Lung (tissue), 12 donors: ENCODE data around the gene ST3GAL6. TPM values are rescaled to one million over a fixed set of nuclear protein-coding genes. Genes with fewer than 3 reads are reported as not detected.

ENCODE experiments used
- ATAC-seq: fragments of 200-7000 bp; cut with Tn5 transposase; one replicate; pipeline ENCODE4 v1.9.1; 2020; ENCODE audit warnings: moderate number of reproducible peaks; ENCODE audit not compliant: insufficient read depth, low FRiP score
- DNase-seq, 3 donors: peaks; one replicate each; pipeline ENCODE4 v3.0.0-alpha.2; 2013 to 2017
- H3K27ac ChIP-seq, 2 donors: one replicate each; pipeline ENCODE4 v1.5.1; 2013; ENCODE audit warnings: mild to moderate bottlenecking in 2 of 2, moderate library complexity in 2 of 2, control low read depth in 1 of 2, inconsistent platforms in 1 of 2, low read depth in 1 of 2, low read length in 1 of 2
- H3K27me3 ChIP-seq, 3 donors: one replicate each; pipeline ENCODE4 v1.5.1; 2013; ENCODE audit warnings: low read length in 2 of 3; ENCODE audit not compliant: control insufficient read depth in 3 of 3, insufficient read depth in 3 of 3
- H3K36me3 ChIP-seq, 4 donors: one replicate each; pipeline ENCODE4 v1.5.1; 2013; ENCODE audit warnings: low read length in 4 of 4, mild to moderate bottlenecking in 1 of 4, moderate library complexity in 1 of 4; ENCODE audit not compliant: control insufficient read depth in 4 of 4, insufficient read depth in 4 of 4
- H3K4me1 ChIP-seq, 5 donors: one replicate each; pipeline ENCODE4 v1.5.1; 2013; ENCODE audit warnings: low read length in 5 of 5, mild to moderate bottlenecking in 2 of 5, moderate library complexity in 1 of 5; ENCODE audit not compliant: control insufficient read depth in 5 of 5, insufficient read depth in 5 of 5
- H3K4me3 ChIP-seq: one replicate; pipeline ENCODE4 v1.5.1; 2013; ENCODE audit warnings: mild to moderate bottlenecking, control low read depth, moderate library complexity
- H3K9ac ChIP-seq, 2 donors: one replicate each; pipeline ENCODE4 v1.5.1; 2013; ENCODE audit warnings: low read length in 2 of 2, control low read depth in 1 of 2; ENCODE audit not compliant: insufficient read depth in 1 of 2
- H3K9me3 ChIP-seq, 4 donors: one replicate each; pipeline ENCODE4 v1.5.1; 2013; ENCODE audit warnings: low read length in 3 of 4, mild to moderate bottlenecking in 1 of 4, moderate library complexity in 1 of 4; ENCODE audit not compliant: control insufficient read depth in 4 of 4, insufficient read depth in 3 of 4
- WGBS, 2 donors: extraction: QIAGEN DNeasy Blood & Tissue Kit; methylation state at CpG; one replicate each; pipeline ENCODE4 v1.1.7; 2013; 5-methylcytosine and 5-hydroxymethylcytosine counted together
- polyA plus RNA-seq, 2 donors: library from polyadenylated mRNA; stranded (reverse); fragments of 200-250 nt; gene quantifications; one replicate each; pipeline ENCODE4 v1.2.1, GENCODE V29; 2013
- total RNA-seq, 2 donors: library from RNA; depleted of rRNA in 1 of 2; stranded (reverse); fragments of >200 nt in 1 of 2; gene quantifications; one replicate each; pipeline ENCODE4 v1.2.1, GENCODE V29; 2014 to 2021
- TF ChIP-seq, protein P1 (sequence below): IDR thresholded peaks from 2 replicates; pipeline ENCODE4 v1.5.1; 2012; ENCODE audit warnings: mild to moderate bottlenecking; ENCODE audit errors: control extremely low read depth, extremely low read depth
- donor health status: control.
- donor health status: control.
- donor health status: Bipolar disorder and iron deficiency.
- donor health status: healthy.
- donor health status: DM: yes; HTN: yes; CAD: no.

The ST3GAL6 gene
- total and polyA plus RNA-seq, 4 donors, result 13.6 to 22.9 (median 20.1) TPM

DNA sequence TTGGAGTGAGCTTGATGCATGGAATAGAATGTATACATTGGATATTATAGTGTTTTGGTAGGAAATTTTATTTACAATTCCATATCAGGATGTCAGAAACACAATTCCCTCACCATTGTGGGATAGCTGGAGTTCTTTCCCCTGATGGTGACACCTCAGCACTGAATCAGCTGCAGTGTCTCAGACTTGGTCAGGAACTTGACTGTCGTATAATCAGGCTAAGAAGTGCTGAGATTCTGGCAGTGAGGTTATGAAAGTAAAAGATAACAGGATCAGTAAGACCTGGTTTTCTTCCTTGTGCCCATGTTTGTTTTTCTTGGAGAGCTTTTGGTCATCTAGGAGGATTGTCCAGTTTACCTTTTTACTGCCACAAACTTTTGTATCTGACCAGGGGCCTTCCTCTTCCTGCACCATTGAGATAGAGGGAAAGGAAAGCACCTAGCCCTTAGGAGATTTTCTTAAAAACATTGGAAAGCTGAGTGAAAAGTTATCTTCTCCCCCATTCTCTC, 27.3 kb upstream of the ST3GAL6 start:
- no peaks in the 10 kb centered on the region for H3K36me3 ChIP-seq
- ATAC-seq (no peak), DNase-seq (no peak)
- H3K4me1 ChIP-seq, result peaks cover 0 to 19% (median 2%) of the 10 kb centered on the region in 5 donors
- H3K4me3 ChIP-seq, result no peak overlapping the region
- H3K27me3 ChIP-seq, result peaks cover 0 to 2% (median 0%) of the 10 kb centered on the region in 3 donors
- TF ChIP-seq, protein P1, sequence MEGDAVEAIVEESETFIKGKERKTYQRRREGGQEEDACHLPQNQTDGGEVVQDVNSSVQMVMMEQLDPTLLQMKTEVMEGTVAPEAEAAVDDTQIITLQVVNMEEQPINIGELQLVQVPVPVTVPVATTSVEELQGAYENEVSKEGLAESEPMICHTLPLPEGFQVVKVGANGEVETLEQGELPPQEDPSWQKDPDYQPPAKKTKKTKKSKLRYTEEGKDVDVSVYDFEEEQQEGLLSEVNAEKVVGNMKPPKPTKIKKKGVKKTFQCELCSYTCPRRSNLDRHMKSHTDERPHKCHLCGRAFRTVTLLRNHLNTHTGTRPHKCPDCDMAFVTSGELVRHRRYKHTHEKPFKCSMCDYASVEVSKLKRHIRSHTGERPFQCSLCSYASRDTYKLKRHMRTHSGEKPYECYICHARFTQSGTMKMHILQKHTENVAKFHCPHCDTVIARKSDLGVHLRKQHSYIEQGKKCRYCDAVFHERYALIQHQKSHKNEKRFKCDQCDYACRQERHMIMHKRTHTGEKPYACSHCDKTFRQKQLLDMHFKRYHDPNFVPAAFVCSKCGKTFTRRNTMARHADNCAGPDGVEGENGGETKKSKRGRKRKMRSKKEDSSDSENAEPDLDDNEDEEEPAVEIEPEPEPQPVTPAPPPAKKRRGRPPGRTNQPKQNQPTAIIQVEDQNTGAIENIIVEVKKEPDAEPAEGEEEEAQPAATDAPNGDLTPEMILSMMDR, result no peak
- no peaks in the 10 kb centered on the region for H3K9me3 ChIP-seq
- peak overlapping the region in 1 of 2 donors; percentile 66 for H3K27ac ChIP-seq
- 74 to 83% methylated on average over 1 of the region's 1 CpG for WGBS, 2 donors
- H3K9ac ChIP-seq, result no peak overlapping the region

DNA sequence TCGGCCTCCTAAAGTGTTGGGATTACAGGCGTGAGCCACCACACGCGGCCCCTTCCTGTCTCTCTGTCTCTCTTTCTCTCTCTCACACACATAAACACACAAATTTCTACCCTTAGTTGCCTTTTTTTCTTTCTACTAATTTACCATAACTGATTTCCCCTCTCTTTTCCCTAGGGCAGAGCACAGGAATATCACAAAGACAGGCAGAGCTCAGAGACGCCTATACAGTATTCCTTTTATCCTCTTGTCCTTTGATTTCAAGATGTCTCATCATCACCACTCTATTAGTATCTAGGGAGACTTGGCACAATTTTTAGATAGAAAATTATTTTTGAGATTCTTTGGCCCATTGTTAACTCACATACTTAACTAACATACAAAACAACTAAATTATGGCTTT, 25.8 kb upstream of the ST3GAL6 start:
- H3K4me3 ChIP-seq, result no peak overlapping the region
- ATAC-seq (no peak), DNase-seq (no peak)
- H3K4me1 ChIP-seq, result peaks cover 0 to 18% (median 8%) of the 10 kb centered on the region in 5 donors
- H3K36me3 ChIP-seq, result no peaks in the 10 kb centered on the region
- TF ChIP-seq, protein P1, result no peak
- peak overlapping the region in 1 of 2 donors; percentile 1 for H3K27ac ChIP-seq
- H3K9ac ChIP-seq, result no peak overlapping the region
- WGBS, 2 donors, result 94 to 96% methylated on average over 5 of the region's 5 CpGs
- H3K27me3 ChIP-seq, result peaks cover 0 to 2% (median 0%) of the 10 kb centered on the region in 3 donors
- no peaks in the 10 kb centered on the region for H3K9me3 ChIP-seq

DNA sequence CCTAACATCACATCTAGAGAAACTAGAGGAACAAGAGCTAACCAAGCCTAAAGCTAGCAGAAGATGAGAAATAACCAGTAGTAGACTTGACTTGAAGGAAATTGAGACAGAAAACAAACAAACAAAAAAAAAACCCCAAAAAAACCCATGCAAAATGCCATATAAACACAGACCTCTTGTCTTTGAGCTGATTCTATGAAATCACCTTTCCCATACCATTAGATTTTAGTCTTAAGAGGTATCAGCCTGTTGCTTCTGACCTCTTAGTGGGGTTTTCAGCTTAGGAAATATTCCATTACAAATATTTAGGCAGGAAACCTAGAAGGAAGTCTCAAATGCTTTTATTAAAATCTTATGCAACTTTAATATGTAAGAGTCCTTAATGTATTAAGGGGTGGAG, 23.9 kb upstream of the ST3GAL6 start:
- Histone ChIP-seq H3K27ac (no peak overlapping the region), H3K9me3 (no peaks in the 10 kb centered on the region), H3K4me1 (peaks cover 0 to 18% (median 5%) of the 10 kb centered on the region in 5 donors), H3K4me3 (no peak overlapping the region), H3K27me3 (no peaks in the 10 kb centered on the region), H3K36me3 (no peaks in the 10 kb centered on the region), H3K9ac (no peak overlapping the region)
- ATAC-seq (no peak), DNase-seq (no peak)
- TF ChIP-seq, protein P1, result no peak

DNA sequence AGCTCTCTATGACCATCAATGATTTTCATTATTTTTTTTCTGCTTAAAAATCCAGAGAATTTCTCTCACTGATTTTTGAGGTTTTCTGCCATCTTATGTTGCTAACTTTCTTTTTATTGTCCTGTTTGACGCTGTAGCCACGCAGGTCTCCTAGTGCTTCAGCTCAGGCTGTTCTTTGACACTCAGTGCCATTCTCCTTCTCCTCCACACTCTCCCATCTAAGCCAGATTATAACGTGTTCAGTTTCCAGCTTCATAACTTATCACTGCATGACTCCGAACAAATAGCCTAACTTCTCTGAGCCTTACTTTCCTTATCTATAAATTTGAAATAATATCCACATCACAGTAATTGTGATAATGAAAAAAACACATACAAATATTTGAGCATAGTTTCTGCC, 22.8 kb upstream of the ST3GAL6 start:
- no peak for DNase-seq
- no peaks in the 10 kb centered on the region for H3K36me3 ChIP-seq
- H3K27ac ChIP-seq, result peak overlapping the region in 1 of 2 donors; percentile 12
- TF ChIP-seq, protein P1, result no peak
- 69 to 87% methylated on average over 4 of the region's 4 CpGs for WGBS, 2 donors
- no peaks in the 10 kb centered on the region for H3K9me3 ChIP-seq
- H3K4me1 ChIP-seq, result peaks cover 0 to 18% (median 2%) of the 10 kb centered on the region in 5 donors
- no peaks in the 10 kb centered on the region for H3K27me3 ChIP-seq
- ATAC-seq, result no peak
- no peak overlapping the region for H3K9ac ChIP-seq
- H3K4me3 ChIP-seq, result no peak overlapping the region
